Nephron progenitor cell (in vitro differentiated cells): ENCODE data around the gene ADGRG4.

ENCODE experiments used
- DNase-seq: peaks from one replicate; pipeline ENCODE4 v3.0.0; 2021
- H3K27ac Mint-ChIP-seq: 2 replicates; pipeline ENCODE4 v1.8.0; 2021; ENCODE audit warnings: mild to moderate bottlenecking, moderate library complexity, mixed read lengths
- H3K27me3 Mint-ChIP-seq: 2 replicates; pipeline ENCODE4 v1.8.0; 2021; ENCODE audit warnings: mild to moderate bottlenecking, low read depth, mixed read lengths; ENCODE audit not compliant: poor library complexity
- H3K36me3 Mint-ChIP-seq: 2 replicates; pipeline ENCODE4 v1.8.0; 2021; ENCODE audit warnings: low read depth, mixed read lengths
- H3K4me1 Mint-ChIP-seq: 2 replicates; pipeline ENCODE4 v1.8.0; 2021; ENCODE audit warnings: mixed read lengths
- H3K4me3 Mint-ChIP-seq: 2 replicates; pipeline ENCODE4 v1.8.0; 2021; ENCODE audit warnings: mild to moderate bottlenecking, moderate library complexity, mixed read lengths
- H3K9me3 Mint-ChIP-seq: 2 replicates; pipeline ENCODE4 v1.8.0; 2021; ENCODE audit warnings: mild to moderate bottlenecking, moderate library complexity, mixed read lengths
- TF ChIP-seq, protein P1 (sequence below): fragments of 200-600 bp; sonication (generic); IDR thresholded peaks from 2 replicates; pipeline ENCODE4 v1.5.0; 2021; ENCODE audit warnings: antibody characterized with exemption

The ADGRG4 gene

GRCh38 chrX:136322064-136322463 is 21.3 kb downstream of the ADGRG4 start:
- Mint-ChIP-seq H3K4me1 (no peaks in the 10 kb centered on the region), H3K27ac (no peak overlapping the region), H3K9me3 (peaks cover 26% of the 10 kb centered on the region), H3K27me3 (no peaks in the 10 kb centered on the region), H3K36me3 (no peaks in the 10 kb centered on the region), H3K4me3 (no peak overlapping the region)
- no peak for DNase-seq
- TF ChIP-seq, protein P1, sequence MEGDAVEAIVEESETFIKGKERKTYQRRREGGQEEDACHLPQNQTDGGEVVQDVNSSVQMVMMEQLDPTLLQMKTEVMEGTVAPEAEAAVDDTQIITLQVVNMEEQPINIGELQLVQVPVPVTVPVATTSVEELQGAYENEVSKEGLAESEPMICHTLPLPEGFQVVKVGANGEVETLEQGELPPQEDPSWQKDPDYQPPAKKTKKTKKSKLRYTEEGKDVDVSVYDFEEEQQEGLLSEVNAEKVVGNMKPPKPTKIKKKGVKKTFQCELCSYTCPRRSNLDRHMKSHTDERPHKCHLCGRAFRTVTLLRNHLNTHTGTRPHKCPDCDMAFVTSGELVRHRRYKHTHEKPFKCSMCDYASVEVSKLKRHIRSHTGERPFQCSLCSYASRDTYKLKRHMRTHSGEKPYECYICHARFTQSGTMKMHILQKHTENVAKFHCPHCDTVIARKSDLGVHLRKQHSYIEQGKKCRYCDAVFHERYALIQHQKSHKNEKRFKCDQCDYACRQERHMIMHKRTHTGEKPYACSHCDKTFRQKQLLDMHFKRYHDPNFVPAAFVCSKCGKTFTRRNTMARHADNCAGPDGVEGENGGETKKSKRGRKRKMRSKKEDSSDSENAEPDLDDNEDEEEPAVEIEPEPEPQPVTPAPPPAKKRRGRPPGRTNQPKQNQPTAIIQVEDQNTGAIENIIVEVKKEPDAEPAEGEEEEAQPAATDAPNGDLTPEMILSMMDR: no peak

- Mint-ChIP-seq H3K27ac (no peak overlapping the region), H3K9me3 (peaks cover 33% of the 10 kb centered on the region), H3K36me3 (no peaks in the 10 kb centered on the region), H3K4me3 (no peak overlapping the region), H3K4me1 (no peaks in the 10 kb centered on the region), H3K27me3 (no peaks in the 10 kb centered on the region)
- TF ChIP-seq, protein P1: no peak
- DNase-seq: no peak
Measured at GRCh38 chrX:136325377-136325776, 24.6 kb downstream of the ADGRG4 start.

DNA sequence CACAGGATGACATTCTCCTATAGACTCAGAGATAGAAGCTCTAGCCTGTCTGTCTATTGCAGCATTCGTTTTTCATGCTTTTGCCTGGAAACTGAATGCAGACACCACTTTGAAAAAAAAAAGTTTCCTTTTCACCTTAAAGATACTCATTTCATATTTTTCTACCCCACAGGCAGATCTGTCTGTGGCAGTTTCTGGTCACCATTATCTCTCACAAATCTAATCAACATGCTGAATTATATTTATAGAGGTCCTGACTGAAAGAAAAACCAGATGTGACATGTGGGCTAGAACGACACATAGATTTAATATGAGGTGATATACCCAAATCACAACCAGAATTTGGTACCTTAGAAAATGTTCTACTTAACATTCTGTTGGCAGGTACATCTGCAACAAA is 28.2 kb downstream of the ADGRG4 start:
- H3K4me3 Mint-ChIP-seq: no peak overlapping the region
- H3K27ac Mint-ChIP-seq: no peak overlapping the region
- DNase-seq: no peak
- TF ChIP-seq, protein P1: no peak
- peaks cover 18% of the 10 kb centered on the region for H3K9me3 Mint-ChIP-seq
- peaks cover 3% of the 10 kb centered on the region for H3K27me3 Mint-ChIP-seq
- H3K4me1 Mint-ChIP-seq: no peaks in the 10 kb centered on the region
- H3K36me3 Mint-ChIP-seq: no peaks in the 10 kb centered on the region

DNA sequence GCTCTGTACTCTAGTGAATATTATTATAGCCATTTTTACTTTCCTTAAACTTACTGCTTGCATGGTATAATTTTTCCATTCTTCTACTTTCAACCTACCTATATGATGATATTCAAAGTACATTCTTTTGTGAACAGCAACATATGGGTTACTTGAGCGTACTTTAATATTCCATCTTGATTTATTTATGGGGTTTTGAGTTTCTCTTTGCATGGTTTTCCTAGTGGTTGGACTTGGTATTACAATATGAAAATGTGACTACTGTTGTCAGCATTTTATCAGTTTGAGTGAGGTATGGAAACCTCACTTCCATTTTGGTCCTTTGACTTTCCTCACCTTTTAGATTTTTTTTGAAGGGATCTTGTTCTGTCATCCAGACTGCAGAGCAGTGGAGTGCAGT is 35.9 kb downstream of the ADGRG4 start:
- no peak for DNase-seq
- Mint-ChIP-seq H3K9me3 (peaks cover 19% of the 10 kb centered on the region), H3K4me1 (no peaks in the 10 kb centered on the region), H3K36me3 (no peaks in the 10 kb centered on the region), H3K4me3 (no peak overlapping the region), H3K27ac (no peak overlapping the region), H3K27me3 (peaks cover 4% of the 10 kb centered on the region)
- TF ChIP-seq, protein P1: peak; percentile 24

DNA sequence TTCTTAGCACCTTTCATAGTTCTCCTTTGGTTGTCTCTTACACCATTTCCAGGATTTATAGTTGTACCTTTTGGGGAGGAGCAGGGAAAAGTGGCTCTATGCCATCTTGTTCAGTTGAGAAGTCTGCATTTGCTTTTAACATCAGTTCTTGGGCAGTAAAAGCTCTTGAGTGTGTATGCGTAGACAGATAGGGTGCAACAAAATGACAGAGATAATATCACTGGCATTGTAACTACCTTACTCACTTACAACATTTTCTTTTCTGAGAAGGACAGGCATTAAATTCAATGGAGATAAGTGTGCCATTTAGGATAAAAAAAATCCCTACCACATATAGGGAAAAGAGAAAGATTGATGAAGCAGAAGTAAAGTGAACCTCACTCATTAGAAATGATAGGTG is 38.9 kb downstream of the ADGRG4 start:
- H3K27me3 Mint-ChIP-seq: peaks cover 8% of the 10 kb centered on the region
- H3K27ac Mint-ChIP-seq: no peak overlapping the region
- no peaks in the 10 kb centered on the region for H3K36me3 Mint-ChIP-seq
- no peak overlapping the region for H3K4me3 Mint-ChIP-seq
- H3K9me3 Mint-ChIP-seq: peaks cover 18% of the 10 kb centered on the region
- DNase-seq: no peak
- TF ChIP-seq, protein P1: no peak
- no peaks in the 10 kb centered on the region for H3K4me1 Mint-ChIP-seq

- no peak overlapping the region for H3K4me3 Mint-ChIP-seq
- no peak overlapping the region for H3K27ac Mint-ChIP-seq
- no peaks in the 10 kb centered on the region for H3K36me3 Mint-ChIP-seq
Measured at GRCh38 chrX:136344320-136344719, 43.6 kb downstream of the ADGRG4 start.

More at GRCh38 chrX:136344320-136344719, 43.6 kb downstream of the ADGRG4 start:
- peaks cover 9% of the 10 kb centered on the region for H3K27me3 Mint-ChIP-seq
- H3K4me1 Mint-ChIP-seq: no peaks in the 10 kb centered on the region
- TF ChIP-seq, protein P1: no peak
- DNase-seq: no peak
- peaks cover 14% of the 10 kb centered on the region for H3K9me3 Mint-ChIP-seq
